KG1 (cell line): ENCODE results near the gene HS3ST1.
"Not testable (repeated sequence)": the region's sequence is repeated elsewhere in the genome, so short reads cannot be mapped to it uniquely, and the experiment has no call there.

Experiments
- DNase-seq: peaks from one replicate; lab custom pipeline; 2025; lab: John Stamatoyannopoulos, UW

Gene HS3ST1

GRCh38 chr4:11399461-11399971 lies 29.2 kb downstream of the HS3ST1 start:
- DNase-seq: no peak

DNA sequence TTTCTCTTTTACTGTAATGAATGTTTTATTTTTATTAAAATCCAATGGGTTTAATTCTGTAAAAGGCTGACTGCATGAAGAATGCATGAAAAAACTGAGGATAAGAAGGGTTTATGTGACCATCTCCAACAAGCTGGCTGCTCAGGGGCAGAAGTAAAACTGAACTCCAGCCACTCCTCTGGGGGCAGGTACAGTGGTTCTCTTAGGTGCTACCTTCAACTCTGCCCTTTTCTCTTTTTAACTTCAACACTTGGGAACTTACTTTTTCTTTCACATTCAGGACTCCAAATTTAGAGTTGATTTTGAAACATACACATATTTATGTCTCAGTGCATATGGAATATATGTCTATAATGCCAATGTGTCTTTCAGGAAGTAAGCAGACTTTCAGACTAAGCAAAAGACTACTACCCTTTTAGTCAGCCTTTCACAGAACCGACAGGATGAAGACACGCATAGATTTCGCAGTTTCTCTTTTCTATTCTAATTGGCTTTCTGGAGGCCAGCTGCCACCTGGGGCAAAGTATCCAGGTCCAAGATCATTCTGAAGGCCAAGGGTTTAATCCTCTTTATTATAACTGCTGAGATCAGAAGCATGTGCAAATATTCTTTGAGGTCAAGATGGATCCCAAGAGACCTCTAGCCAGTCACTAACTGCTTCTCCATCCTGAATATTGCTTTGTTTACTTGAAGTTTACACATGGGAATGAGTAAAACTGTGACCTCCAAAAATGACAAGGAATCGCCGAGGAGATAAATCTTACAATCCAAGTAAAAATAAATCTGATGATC lies 30.7 kb downstream of the HS3ST1 start:
- DNase-seq: no peak

- DNase-seq: no peak
Measured at GRCh38 chr4:11397146-11397545, 31.5 kb downstream of the HS3ST1 start.

- no peak for DNase-seq
Measured at GRCh38 chr4:11393551-11393950, 35.1 kb downstream of the HS3ST1 start.

GRCh38 chr4:11384072-11384471 lies 44.6 kb downstream of the HS3ST1 start:
- not testable (repeated sequence) for DNase-seq

DNA sequence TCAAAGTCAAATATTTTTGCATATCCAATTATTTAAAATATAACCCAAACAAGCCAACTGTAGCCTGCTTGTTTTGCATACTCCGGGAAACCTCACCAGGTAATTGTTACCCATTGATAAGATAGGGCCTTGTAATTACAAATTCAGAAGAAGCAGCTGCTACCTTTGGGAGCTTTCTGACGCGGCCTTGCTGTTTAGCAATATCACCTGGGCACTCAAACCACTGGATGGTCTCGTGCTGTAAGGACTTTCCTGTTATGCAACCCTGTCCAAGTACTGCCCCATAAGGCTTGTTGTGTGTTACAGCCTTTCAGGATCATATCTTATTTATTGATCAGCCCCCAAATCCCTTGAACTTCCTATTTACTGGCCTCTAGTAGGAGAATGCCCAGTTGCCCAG lies 52.1 kb downstream of the HS3ST1 start:
- no peak for DNase-seq

- no peak for DNase-seq
Measured at GRCh38 chr4:11376146-11376545, 52.5 kb downstream of the HS3ST1 start.

DNA sequence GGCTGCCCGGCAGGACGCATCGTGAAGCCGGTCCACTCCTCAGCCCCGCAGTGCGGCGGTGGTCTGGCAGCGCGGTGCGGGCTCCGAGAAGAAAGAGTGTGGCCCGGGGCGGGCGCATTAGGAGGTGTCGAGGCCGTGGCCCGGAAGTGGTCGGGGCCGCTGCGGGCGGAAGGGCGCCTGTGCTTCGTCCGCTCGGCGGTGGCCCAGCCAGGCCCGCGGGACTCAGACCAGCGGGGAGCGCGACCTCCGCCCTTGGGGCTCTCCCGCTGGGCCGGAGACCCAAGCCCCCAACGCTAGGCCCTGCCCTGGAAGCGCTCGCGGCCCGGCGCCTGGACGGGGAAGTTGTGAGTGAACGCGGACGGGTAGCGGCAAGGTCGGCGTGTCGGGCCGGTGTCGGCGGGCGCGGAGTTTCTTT lies 60.0 kb downstream of the HS3ST1 start:
- no peak for DNase-seq

- DNase-seq: no peak
Measured at GRCh38 chr4:11367371-11367770, 61.3 kb downstream of the HS3ST1 start.

DNA sequence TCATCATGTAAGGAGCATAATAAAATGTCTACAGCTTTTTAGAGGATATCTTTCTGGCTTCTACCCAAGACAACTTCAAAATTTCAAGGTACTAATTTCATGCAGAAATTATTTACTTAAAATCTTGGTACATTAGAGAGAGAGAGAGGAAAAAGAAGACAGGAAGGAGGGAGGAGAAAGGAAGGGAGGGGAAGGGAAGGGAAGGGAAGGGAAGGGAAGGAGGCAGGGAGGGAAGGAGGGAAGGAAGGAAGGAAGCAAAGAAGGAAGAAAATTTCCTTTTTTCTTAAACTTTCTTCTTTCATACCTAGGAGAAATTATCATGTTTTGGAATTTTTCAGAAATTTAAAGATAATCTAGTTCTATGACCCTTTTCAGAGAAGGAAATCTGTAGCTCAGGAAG lies 61.8 kb downstream of the HS3ST1 start:
- DNase-seq: no peak

GRCh38 chr4:11365039-11365438 lies 63.7 kb downstream of the HS3ST1 start:
- no peak for DNase-seq

- no peak for DNase-seq
Measured at GRCh38 chr4:11359591-11359990, 69.1 kb downstream of the HS3ST1 start.

DNA sequence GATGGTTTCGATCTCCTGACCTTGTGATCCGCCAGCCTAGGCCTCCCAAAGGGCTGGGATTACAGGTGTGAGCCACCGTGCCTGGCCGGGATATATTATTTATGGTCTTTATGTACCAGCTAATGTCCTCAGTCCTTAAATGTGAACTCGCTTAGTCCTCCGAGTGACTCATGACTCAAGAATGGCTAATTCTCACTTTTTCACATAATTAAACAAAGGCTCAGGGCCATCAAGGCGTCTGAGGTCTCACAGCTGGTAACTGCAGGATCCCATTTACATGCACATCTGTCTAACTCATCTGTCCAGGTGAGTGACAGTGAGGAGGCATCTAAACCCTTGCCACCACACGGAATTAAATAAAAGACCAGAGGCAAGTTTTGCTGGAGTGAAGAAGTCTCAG lies 73.5 kb downstream of the HS3ST1 start:
- DNase-seq: no peak

DNA sequence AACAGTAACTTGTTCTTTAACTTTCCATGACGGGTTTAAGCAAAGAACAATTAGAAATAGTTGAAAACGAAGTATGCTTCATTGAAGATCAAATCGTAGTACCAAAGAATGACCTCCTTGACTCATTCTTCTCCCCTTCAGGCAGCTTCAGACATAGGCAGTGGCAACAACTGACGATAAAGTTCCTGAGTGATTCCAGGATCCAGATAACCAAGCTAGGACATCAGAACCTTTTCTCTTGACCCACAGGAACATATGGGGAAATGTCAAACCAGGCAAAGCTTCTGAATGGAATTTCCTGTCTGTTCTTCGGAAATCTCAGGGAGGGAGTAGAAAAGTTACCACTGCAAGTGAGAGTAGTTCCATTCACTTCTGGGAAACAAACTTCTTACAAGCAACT lies 74.2 kb downstream of the HS3ST1 start:
- DNase-seq: no peak

DNA sequence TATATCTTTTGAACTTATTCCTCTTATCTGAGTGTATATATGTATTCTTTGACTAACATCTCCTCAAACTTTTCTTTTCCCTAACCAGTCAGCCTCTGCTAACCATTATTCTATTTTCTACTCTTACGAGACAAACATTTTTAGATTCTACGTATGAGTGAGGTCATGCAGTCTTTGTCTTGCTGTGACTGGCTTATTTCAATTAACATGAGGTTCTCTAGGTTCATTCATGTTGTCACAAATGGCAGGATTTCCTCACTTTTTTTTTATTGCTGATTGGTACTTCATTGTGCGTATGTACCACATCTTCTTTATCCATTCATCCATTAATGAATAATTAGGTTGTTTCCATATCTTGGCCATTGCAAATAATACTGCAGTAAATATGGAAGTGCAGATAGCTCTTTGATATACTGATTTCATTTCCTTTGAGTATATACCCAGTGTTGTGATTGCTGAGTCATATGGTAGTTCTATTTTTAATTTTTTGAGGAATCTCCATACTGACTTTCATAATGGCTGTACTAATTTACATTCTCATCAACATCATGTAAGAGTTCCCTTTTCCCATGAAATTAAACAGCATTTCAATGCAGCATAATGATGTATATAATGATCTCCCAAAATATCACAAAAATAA lies 80.1 kb downstream of the HS3ST1 start:
- no peak for DNase-seq

DNA sequence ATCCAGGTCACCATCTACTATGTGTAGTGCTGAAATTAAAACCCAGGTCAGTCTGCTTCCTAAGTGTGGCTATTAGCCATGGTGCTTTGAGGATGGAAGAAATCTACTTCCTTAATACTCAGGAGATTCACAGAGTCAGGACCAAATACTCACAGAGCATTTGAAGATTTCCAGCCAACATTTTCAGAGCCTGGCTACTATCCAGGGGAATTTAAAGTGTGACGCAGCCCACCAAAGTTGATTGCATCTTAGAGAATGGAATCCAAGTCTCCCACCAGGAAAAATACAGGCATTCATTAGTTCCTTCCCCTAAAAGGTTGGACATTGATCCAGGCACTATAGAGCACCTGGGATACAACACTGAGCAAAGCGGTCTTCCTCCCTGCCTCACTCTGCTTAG lies 83.8 kb downstream of the HS3ST1 start:
- no peak for DNase-seq

DNA sequence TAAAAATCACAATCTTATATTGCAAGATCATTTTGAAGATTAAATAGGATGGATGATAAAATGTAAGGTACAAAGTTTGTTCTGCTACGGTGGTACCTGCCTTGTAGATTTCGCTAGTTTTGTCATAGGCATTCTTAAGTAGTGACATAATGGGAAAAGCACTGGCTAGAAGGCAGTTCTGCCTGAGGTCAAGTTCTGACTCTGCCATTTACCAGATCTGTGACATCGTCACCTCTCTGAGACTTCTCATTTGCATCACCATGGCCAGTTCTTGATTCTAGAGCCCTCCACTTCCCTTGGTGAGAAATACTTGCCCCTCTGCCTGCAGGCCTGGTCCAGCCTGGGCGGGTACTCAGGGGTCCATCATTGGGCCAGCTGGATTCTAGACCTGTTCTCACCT lies 85.2 kb downstream of the HS3ST1 start:
- DNase-seq: no peak
